GF-D8 (cell line): ENCODE results near the gene MOSPD3.

Source experiments
- DNase-seq: peaks from one replicate; lab custom pipeline; 2025; lab: John Stamatoyannopoulos, UW

Gene MOSPD3

GRCh38 chr7:100595188-100595587 lies 17.2 kb upstream of the MOSPD3 start:
- no peak for DNase-seq

GRCh38 chr7:100598425-100598824 lies 13.9 kb upstream of the MOSPD3 start:
- no peak for DNase-seq

- no peak for DNase-seq
Measured at GRCh38 chr7:100599911-100600729, 12.2 kb upstream of the MOSPD3 start.

GRCh38 chr7:100600730-100601038 lies 11.7 kb upstream of the MOSPD3 start:
- no peak for DNase-seq

GRCh38 chr7:100602889-100603725 lies 9.2 kb upstream of the MOSPD3 start:
- DNase-seq, result no peak

GRCh38 chr7:100603726-100604027 lies 8.7 kb upstream of the MOSPD3 start:
- DNase-seq, result no peak

GRCh38 chr7:100604028-100604975 lies 8.0 kb upstream of the MOSPD3 start:
- peak; percentile 39 for DNase-seq

- no peak for DNase-seq
Measured at GRCh38 chr7:100604976-100605911, 7.1 kb upstream of the MOSPD3 start.

GRCh38 chr7:100606313-100606712 lies 6.0 kb upstream of the MOSPD3 start:
- DNase-seq, result no peak

GRCh38 chr7:100607111-100607510 lies 5.2 kb upstream of the MOSPD3 start:
- no peak for DNase-seq

- no peak for DNase-seq
Measured at GRCh38 chr7:100609958-100610357, 2.4 kb upstream of the MOSPD3 start.

- peak; percentile 21 for DNase-seq
Measured at GRCh38 chr7:100612730-100613390, 520 bp downstream of the MOSPD3 start.

- peak; percentile 85 for DNase-seq
Measured at GRCh38 chr7:100613412-100614175, 1.3 kb downstream of the MOSPD3 start.

- no peak for DNase-seq
Measured at GRCh38 chr7:100614308-100614861, 2.0 kb downstream of the MOSPD3 start.

GRCh38 chr7:100620239-100620638 lies 7.9 kb downstream of the MOSPD3 start:
- no peak for DNase-seq

GRCh38 chr7:100620804-100621203 lies 8.5 kb downstream of the MOSPD3 start:
- no peak for DNase-seq

- DNase-seq, result no peak
Measured at GRCh38 chr7:100621554-100621953, 9.2 kb downstream of the MOSPD3 start.

- DNase-seq, result no peak
Measured at GRCh38 chr7:100623951-100624824, 11.8 kb downstream of the MOSPD3 start.

- DNase-seq, result no peak
Measured at GRCh38 chr7:100626055-100626454, 13.7 kb downstream of the MOSPD3 start.
